PC-9 (cell line): ENCODE data around the gene PTPN14. TPM values are rescaled to one million over a fixed set of nuclear protein-coding genes. Genes with fewer than 3 reads are reported as not detected.
A peak's percentile ranks its signal among the peaks of the same experiment; 100 is the strongest.

Source experiments
- BruUV-seq: library from RNA; stranded (reverse); fragments of 400-500 nt; replicated peaks from 2 replicates; lab custom pipeline; 2021; lab: Mats Ljungman, UMichigan
- CTCF ChIA-PET: fragments of 300-600 bp; sonication (Branson Sonifier 250); formaldehyde crosslinking; loops from one replicate; lab custom pipeline; 2022; ENCODE audit warnings: antibody characterized with exemption; lab: Charles Lee
- POLR2A ChIA-PET: fragments of 300-600 bp; sonication (Branson Sonifier 250); formaldehyde crosslinking; loops from one replicate; lab custom pipeline; 2022; ENCODE audit warnings: antibody characterized with exemption; ENCODE audit not compliant: unreplicated experiment; lab: Charles Lee
- DNase-seq, 2 experiments: peaks; one replicate each; pipeline versions ENCODE4 v3.0.0 to v3.0.0-alpha.2; 2015 to 2022; ENCODE audit warnings: mixed read lengths in 1 of 2
- H2AFZ ChIP-seq: fragments of 200-600 bp; sonication (generic); 2 replicates; pipeline ENCODE4 v1.8.1; 2017; ENCODE audit warnings: antibody characterized with exemption
- H3F3A ChIP-seq: fragments of 200-600 bp; sonication (generic); 2 replicates; pipeline ENCODE4 v1.8.1; 2017; ENCODE audit warnings: antibody characterized with exemption, mild to moderate bottlenecking, low read depth; ENCODE audit not compliant: insufficient read depth
- H3K27ac ChIP-seq: fragments of 200-600 bp; sonication (generic); 2 replicates; pipeline ENCODE4 v1.6.1; 2016; ENCODE audit warnings: mixed run types
- H3K27me3 ChIP-seq: fragments of 200-600 bp; sonication (generic); 2 replicates; pipeline ENCODE4 v1.6.1; 2016; ENCODE audit warnings: low read depth, mixed run types; ENCODE audit not compliant: insufficient read depth
- H3K36me3 ChIP-seq: fragments of 200-600 bp; sonication (generic); 2 replicates; pipeline ENCODE4 v1.6.1; 2016; ENCODE audit warnings: low read depth, mixed run types
- H3K4me1 ChIP-seq: fragments of 200-600 bp; sonication (generic); replicated peaks from 2 replicates; pipeline ENCODE4 v1.6.1; 2016; ENCODE audit warnings: mixed run types; ENCODE audit not compliant: insufficient read depth
- H3K4me2 ChIP-seq: fragments of 200-600 bp; sonication (generic); 2 replicates; pipeline ENCODE4 v1.6.1; 2017; ENCODE audit warnings: mixed run types
- H3K4me3 ChIP-seq: fragments of 200-600 bp; sonication (generic); 2 replicates; pipeline ENCODE4 v1.6.1; 2016; ENCODE audit warnings: mixed run types
- H3K79me2 ChIP-seq: fragments of 200-600 bp; sonication (generic); 2 replicates; pipeline ENCODE4 v1.6.1; 2017; ENCODE audit warnings: low read depth, mixed run types
- H3K9me2 ChIP-seq: fragments of 200-600 bp; sonication (generic); 2 replicates; pipeline ENCODE4 v1.8.1; 2017; ENCODE audit warnings: mild to moderate bottlenecking; ENCODE audit not compliant: insufficient read depth
- H3K9me3 ChIP-seq: fragments of 200-600 bp; sonication (generic); 2 replicates; pipeline ENCODE4 v1.8.1; 2016; ENCODE audit warnings: low read depth; ENCODE audit not compliant: insufficient read depth
- H4K20me1 ChIP-seq: fragments of 200-600 bp; sonication (generic); 2 replicates; pipeline ENCODE4 v1.8.1; 2017; ENCODE audit not compliant: insufficient read depth
- EZH2 ChIP-seq: fragments of 200-600 bp; sonication (generic); IDR thresholded peaks from 2 replicates; pipeline ENCODE4 v1.8.0; 2017; ENCODE audit warnings: antibody characterized with exemption, low read depth
- intact Hi-C: fragments of 100-400 bp; cut with micrococcal nuclease; formaldehyde crosslinking; loops from one replicate; pipeline ENCODE4 v1.10.0; 2022; ENCODE audit not compliant: unreplicated experiment
- total RNA-seq: library from RNA; stranded (reverse); gene quantifications from 2 replicates; pipeline ENCODE4 v1.2.3, GENCODE V29; 2021
- TF ChIP-seq, protein P1 (sequence below): fragments of 200-600 bp; sonication (generic); conservative IDR thresholded peaks from 2 replicates; pipeline ENCODE4 v1.6.1; 2017; ENCODE audit warnings: mixed run types, antibody characterized with exemption, mild to moderate bottlenecking, moderate library complexity

PTPN14 gene
- total RNA-seq, 1 experiment from 2014 or later: 78.9 TPM

DNA sequence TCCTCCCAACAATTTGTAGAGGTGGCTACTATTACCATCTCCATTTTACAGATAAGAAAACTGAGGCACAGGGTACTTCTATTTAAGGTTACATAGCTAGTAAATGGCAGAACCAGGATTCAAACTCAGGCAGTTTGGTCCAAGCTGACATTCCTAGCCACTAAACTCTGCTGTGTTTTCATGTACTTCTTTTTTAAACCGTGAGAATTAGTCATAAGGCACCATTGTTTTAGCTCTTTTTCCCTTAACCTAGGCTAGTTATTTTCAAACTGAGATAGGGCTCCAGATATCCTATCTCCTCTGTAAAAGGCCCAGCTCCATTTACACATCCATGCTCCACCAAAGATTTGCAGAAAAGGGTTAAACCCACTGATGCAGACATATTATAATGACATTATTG lies 92.9 kb downstream of the PTPN14 start:
- POLR2A ChIA-PET: interaction anchor here (0.6 kb wide), 1 partner anchor 67 kb away, joined by 5 read pairs; no protein-coding TSS in a partner anchor
- no peak overlapping the region for H2AFZ ChIP-seq
- intact Hi-C loops: no loop called here
- H3K27me3 ChIP-seq: no peaks in the 10 kb centered on the region
- H3K27ac ChIP-seq: no peak overlapping the region
- TF ChIP-seq, protein P1, sequence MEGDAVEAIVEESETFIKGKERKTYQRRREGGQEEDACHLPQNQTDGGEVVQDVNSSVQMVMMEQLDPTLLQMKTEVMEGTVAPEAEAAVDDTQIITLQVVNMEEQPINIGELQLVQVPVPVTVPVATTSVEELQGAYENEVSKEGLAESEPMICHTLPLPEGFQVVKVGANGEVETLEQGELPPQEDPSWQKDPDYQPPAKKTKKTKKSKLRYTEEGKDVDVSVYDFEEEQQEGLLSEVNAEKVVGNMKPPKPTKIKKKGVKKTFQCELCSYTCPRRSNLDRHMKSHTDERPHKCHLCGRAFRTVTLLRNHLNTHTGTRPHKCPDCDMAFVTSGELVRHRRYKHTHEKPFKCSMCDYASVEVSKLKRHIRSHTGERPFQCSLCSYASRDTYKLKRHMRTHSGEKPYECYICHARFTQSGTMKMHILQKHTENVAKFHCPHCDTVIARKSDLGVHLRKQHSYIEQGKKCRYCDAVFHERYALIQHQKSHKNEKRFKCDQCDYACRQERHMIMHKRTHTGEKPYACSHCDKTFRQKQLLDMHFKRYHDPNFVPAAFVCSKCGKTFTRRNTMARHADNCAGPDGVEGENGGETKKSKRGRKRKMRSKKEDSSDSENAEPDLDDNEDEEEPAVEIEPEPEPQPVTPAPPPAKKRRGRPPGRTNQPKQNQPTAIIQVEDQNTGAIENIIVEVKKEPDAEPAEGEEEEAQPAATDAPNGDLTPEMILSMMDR: no peak
- no peak for TF ChIP-seq EZH2
- H3K36me3 ChIP-seq: no peaks in the 10 kb centered on the region
- peaks cover 24% of the 10 kb centered on the region for H3F3A ChIP-seq
- H3K9me3 ChIP-seq: no peaks in the 10 kb centered on the region
- H3K9me2 ChIP-seq: no peaks in the 10 kb centered on the region
- BruUV-seq: no TSS peak
- H3K4me1 ChIP-seq: peaks cover 32% of the 10 kb centered on the region
- DNase-seq: no peak
- no peak overlapping the region for H3K4me2 ChIP-seq
- H3K4me3 ChIP-seq: no peak overlapping the region
- CTCF ChIA-PET: no interaction called here
- peaks cover 41% of the 10 kb centered on the region; the same call in 1 of the 2 replicates for H3K79me2 ChIP-seq
- H4K20me1 ChIP-seq: no peaks in the 10 kb centered on the region

DNA sequence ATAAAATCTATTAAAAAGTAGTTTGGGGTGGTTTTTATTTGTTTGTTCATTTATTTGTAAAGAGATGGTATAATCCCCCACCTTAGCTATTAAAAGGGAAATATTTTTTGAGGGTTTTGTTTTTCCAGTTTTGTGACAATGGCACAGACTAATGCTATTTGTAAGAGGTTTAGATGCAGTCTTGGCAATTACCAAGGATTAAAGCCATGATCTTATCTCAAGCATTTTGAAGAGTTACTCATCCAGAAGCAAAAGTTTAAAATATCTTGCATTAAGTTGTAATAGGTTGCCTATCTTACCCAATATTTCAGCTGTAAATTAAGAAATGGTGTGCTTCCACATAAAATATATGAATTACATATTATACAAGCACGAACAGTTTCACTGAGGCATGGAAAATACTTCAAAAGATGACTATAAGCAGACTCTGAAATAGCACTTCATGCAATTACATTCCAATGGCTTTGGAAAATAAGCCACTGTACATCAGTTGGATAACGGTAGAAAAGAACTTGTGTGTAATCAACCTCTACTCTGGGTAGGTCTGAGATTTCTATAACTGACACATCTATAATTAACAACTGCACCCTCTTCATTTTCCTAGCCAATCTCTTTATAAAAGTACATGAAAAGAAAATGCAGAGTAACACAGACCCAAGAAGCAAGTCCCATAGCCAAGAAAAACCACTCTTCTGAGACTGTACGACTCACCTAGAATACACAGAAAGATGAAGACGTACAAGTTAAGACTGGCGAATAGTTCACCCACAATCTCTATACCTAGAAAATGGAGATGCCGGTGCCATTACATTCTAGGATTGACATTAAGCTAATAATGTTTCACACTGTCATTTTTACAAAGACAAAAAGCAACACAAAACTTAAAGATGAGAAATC lies 95.2 kb downstream of the PTPN14 start:
- no peaks in the 10 kb centered on the region for H4K20me1 ChIP-seq
- H3K4me2 ChIP-seq: peak overlapping the region; percentile 50
- H3K4me3 ChIP-seq: no peak overlapping the region
- H2AFZ ChIP-seq: no peak overlapping the region
- POLR2A ChIA-PET: no interaction called here
- intact Hi-C loops: no loop called here
- no peaks in the 10 kb centered on the region for H3K36me3 ChIP-seq
- H3K27me3 ChIP-seq: no peaks in the 10 kb centered on the region
- no peak for TF ChIP-seq EZH2
- TF ChIP-seq, protein P1: no peak
- H3K79me2 ChIP-seq: peaks cover 35% of the 10 kb centered on the region; the same call in 1 of the 2 replicates
- no TSS peak for BruUV-seq
- peaks cover 45% of the 10 kb centered on the region for H3K4me1 ChIP-seq
- DNase-seq: peak in 1 of 2 experiments; percentile 78
- peaks cover 24% of the 10 kb centered on the region for H3F3A ChIP-seq
- no peaks in the 10 kb centered on the region for H3K9me2 ChIP-seq
- no peaks in the 10 kb centered on the region for H3K9me3 ChIP-seq
- 0 out of 2 replicates have a peak overlapping the region, but pooled peaks have one; percentile 63 for H3K27ac ChIP-seq
- CTCF ChIA-PET: interaction anchor here (0.6 kb wide), 2 partner anchors 9 to 123 kb away, joined by 3 to 4 read pairs; no protein-coding TSS in a partner anchor

DNA sequence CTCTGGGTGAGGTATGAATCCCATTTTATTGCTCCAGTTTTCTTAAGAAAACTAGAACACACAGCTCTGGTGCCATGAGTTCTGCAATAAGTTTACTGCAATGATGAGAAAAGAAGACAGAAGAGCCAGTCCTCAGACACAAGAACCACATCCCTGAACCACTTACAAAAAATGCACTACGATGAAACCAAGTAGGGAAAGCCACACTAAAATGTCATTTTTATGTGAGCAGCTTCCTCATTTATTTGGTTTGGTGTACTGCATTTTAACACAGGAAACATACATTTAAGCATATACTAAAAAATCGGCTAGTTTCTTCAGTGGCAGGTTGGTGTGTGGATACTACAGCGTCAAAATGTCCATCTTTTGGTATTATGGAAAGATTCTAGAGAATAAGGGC lies 95.9 kb downstream of the PTPN14 start:
- ChIA-PET CTCF (interaction anchor here (0.6 kb wide), 1 partner anchor 8 kb away, joined by 3 read pairs; no protein-coding TSS in a partner anchor), POLR2A (interaction anchor here (0.6 kb wide), 1 partner anchor 1031 kb away, joined by 3 read pairs; no protein-coding TSS in a partner anchor)
- no peaks in the 10 kb centered on the region for H4K20me1 ChIP-seq
- peaks cover 35% of the 10 kb centered on the region; the same call in 1 of the 2 replicates for H3K79me2 ChIP-seq
- TF ChIP-seq, protein P1: no peak
- no peak for TF ChIP-seq EZH2
- H3K9me3 ChIP-seq: no peaks in the 10 kb centered on the region
- peak overlapping the region; percentile 50 for H3K4me2 ChIP-seq
- H3K36me3 ChIP-seq: no peaks in the 10 kb centered on the region
- no TSS peak for BruUV-seq
- no peaks in the 10 kb centered on the region for H3K9me2 ChIP-seq
- H2AFZ ChIP-seq: no peak overlapping the region
- peaks cover 24% of the 10 kb centered on the region for H3F3A ChIP-seq
- intact Hi-C loops: no loop called here
- no peaks in the 10 kb centered on the region for H3K27me3 ChIP-seq
- no peak overlapping the region for H3K4me3 ChIP-seq
- H3K27ac ChIP-seq: peak overlapping the region; percentile 63
- no peak for DNase-seq
- peaks cover 45% of the 10 kb centered on the region for H3K4me1 ChIP-seq
